Measurements from ENCODE around the gene EBF3.

Gene EBF3

GRCh38 chr10:129892548-129893052 lies 71.5 kb downstream of the EBF3 start:
- DNase-seq (ENCODE audit: low read depth, low spot score), result no peak
- no peak overlapping the region for H3K4me3 ChIP-seq (ENCODE audit: low read depth, low read length)
- TF ChIP-seq, protein P1, sequence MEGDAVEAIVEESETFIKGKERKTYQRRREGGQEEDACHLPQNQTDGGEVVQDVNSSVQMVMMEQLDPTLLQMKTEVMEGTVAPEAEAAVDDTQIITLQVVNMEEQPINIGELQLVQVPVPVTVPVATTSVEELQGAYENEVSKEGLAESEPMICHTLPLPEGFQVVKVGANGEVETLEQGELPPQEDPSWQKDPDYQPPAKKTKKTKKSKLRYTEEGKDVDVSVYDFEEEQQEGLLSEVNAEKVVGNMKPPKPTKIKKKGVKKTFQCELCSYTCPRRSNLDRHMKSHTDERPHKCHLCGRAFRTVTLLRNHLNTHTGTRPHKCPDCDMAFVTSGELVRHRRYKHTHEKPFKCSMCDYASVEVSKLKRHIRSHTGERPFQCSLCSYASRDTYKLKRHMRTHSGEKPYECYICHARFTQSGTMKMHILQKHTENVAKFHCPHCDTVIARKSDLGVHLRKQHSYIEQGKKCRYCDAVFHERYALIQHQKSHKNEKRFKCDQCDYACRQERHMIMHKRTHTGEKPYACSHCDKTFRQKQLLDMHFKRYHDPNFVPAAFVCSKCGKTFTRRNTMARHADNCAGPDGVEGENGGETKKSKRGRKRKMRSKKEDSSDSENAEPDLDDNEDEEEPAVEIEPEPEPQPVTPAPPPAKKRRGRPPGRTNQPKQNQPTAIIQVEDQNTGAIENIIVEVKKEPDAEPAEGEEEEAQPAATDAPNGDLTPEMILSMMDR (IDR thresholded peaks at IDR 0.05; ENCODE audit: insufficient read depth, low read length, missing control alignments), result no peak
- POLR2A ChIA-PET, result no interaction called here
- CTCF ChIA-PET, result interaction anchor here (1.1 kb wide), 1 partner anchor 21 kb away, joined by 3 read pairs; no protein-coding TSS in a partner anchor

GRCh38 chr10:129891806-129892205 lies 72.3 kb downstream of the EBF3 start:
- TF ChIP-seq, protein P1 (IDR thresholded peaks at IDR 0.05; ENCODE audit: insufficient read depth, low read length, missing control alignments), result no peak
- POLR2A ChIA-PET, result no interaction called here
- no peak for DNase-seq (ENCODE audit: low read depth, low spot score)
- CTCF ChIA-PET, result interaction anchor here (0.7 to 1.7 kb wide), 3 partner anchors 20 to 236 kb away, joined by 3 to 4 read pairs (median 3); no protein-coding TSS in a partner anchor
- no peak overlapping the region for H3K4me3 ChIP-seq (ENCODE audit: low read depth, low read length)

DNA sequence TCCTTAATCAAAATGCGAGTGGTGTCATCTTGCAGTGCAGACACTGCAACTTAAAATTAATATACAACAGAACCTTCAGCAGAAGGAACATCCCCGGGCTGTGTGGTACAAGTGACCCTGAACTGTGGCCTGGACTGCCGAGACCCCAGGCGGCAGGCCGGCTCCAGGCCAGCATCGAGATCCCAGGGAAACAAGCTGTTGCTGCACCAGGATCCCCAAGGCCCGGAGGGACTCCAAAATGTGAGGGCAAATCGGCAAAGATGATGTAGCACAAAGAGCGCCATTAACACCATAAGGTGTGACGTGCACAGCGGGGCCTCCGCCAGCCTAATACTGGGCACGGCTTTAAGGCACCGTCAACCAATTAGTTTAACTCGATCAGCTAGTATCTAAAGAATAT lies 73.9 kb downstream of the EBF3 start:
- TF ChIP-seq, protein P1 (IDR thresholded peaks at IDR 0.05; ENCODE audit: insufficient read depth, low read length, missing control alignments), result no peak
- DNase-seq (ENCODE audit: low read depth, low spot score), result no peak
- ChIA-PET POLR2A (no interaction called here), CTCF (interaction anchor here (1.2 to 1.7 kb wide), 2 partner anchors 220 to 238 kb away, joined by 4 read pairs; partner anchors contain the start of gene C10orf143)
- H3K4me3 ChIP-seq (ENCODE audit: low read depth, low read length), result no peak overlapping the region

DNA sequence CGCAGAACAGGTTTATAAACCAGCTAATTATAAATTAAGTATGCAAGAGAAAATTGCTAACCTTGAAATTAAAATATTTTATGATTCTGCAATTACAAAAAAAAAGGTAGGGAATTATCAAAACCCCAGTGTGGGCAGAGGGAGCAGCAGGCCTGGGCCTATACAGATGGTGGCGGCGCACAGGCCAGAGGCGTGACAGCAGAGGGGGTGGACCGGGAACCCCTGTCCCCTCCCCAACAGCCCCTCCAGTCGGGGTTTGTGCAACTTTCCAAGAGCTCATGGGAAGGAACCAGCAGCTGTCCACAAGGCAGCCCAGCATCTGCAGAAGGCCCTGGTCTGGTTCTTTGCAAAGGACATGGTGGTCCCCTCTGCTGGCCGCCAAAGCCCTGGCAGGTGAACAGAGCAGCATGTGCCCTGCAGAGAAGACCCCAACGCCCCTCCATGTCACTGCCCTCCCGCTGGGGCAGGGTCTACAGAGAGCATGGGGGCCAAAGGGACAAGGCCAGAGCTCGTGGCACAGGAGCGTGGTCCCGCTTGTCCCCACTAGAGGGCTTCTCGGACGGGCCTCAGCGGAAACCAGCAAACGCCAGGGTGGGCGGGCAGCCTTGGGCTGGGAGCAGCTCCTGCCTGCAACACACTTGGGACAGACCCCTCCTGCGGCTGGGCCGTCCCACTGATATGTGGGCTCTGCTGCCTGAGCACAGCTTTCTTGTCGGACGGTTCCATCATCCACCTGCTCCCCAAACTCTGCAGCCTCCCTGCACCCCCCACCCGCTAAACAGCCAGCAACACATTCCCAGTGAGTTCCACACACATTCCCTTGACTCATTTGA lies 75.1 kb downstream of the EBF3 start:
- ChIA-PET POLR2A (no interaction called here), CTCF (interaction anchor here (1.1 to 1.6 kb wide), 8 partner anchors 78 to 290 kb away, joined by 3 to 10 read pairs (median 4); partner anchors contain the start of gene C10orf143)
- DNase-seq (ENCODE audit: low read depth, low spot score), result no peak
- H3K4me3 ChIP-seq (ENCODE audit: low read depth, low read length), result no peak overlapping the region
- TF ChIP-seq, protein P1 (IDR thresholded peaks at IDR 0.05; ENCODE audit: insufficient read depth, low read length, missing control alignments), result peak; percentile 84

DNA sequence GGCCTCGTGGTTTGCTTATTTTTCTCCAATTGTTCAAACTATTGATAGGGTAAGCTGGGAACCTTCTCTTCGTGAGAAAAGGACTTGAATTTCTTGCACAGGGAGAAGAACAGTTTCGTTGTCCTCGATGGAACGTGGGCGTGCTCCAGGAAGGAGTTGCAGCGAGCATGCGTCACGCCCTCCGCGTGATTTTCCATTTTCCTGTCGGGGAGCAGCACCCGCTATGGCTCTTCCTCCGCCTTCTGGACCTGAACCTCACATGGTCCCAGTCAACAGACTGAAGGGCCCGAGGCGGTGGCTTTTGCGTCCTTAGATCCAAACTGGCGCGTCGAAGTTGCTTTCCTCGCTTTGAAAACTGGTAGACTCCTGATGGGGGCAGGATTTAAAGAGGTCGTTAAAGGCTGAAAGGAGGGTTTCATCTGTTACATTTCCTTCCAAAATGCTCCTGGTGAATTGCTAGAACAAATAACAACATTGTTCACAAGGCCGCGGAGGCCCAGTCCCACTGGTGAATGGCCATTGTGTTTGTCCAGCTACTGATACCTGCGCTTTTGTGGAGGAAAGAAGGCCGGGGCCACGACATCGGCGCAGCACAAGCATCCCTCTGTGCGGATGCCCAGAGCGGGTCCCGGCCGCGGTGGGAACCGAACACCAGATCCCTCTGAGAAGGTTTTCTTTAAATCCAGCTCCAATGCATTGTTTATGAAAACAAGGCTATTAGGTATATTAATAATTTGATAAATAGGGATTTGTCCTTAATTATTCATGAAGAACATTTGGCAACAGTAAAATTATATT lies 75.9 kb downstream of the EBF3 start:
- no peak for DNase-seq (ENCODE audit: low read depth, low spot score)
- ChIA-PET POLR2A (no interaction called here), CTCF (interaction anchor here (1.1 to 1.6 kb wide), 8 partner anchors 14 to 291 kb away, joined by 3 to 10 read pairs (median 4); partner anchors contain the start of gene C10orf143)
- no peak overlapping the region for H3K4me3 ChIP-seq (ENCODE audit: low read depth, low read length)
- TF ChIP-seq, protein P1 (IDR thresholded peaks at IDR 0.05; ENCODE audit: insufficient read depth, low read length, missing control alignments), result no peak

Measured in AG04449 (cell line).